Measurements from ENCODE around the gene GRIK3.
"Not testable (repeated sequence)": the region's sequence is repeated elsewhere in the genome, so short reads cannot be mapped to it uniquely, and the experiment has no call there.

The GRIK3 gene

DNA sequence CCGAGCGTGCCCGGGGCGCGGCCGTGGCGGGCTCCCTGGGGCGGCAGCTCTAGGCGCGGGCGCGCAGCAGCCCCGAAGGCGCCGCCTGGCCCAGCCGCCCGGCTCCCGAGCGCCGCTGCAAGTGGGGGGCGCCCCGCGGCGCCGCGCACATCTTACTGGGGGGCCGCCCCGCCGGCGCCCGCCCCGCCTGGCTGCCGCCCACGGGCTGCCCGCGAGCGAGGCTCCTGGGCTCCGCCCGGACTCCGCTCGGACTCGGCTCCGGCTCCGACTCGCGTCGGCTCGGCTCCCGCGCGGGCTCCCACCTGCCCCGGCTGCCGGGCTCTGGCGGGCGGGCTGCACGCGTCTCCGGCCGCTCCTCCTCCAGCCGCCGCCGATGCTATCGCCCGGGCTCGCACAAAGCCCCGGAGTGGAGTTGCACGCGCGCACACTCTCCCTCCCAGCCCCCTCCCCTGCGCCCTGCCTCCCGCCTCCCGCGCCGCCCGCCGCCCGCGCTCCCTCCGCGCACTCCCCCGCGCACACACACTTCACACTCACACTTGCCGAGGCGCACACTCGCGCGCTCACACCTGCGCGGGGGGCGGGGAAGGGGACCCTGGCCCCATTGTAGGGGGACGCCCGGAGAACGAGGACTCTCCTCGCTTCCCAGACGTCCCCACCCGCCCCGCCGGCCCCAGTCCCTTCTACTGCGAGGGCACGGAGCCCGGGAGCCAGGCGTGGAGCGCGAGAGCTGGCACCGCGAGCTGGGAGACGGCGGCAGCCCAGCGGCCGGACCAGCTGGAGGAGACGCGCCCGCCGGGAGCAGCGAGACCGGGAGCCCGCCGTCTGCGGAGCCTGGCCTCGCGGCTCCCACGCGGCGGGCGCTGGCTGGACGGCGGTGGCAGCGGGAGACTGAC lies at the start of gene GRIK3:
GRIK3 (minus strand) TSS at position 395 of the 893 bp plus-strand sequence. CDS start 407 bp downstream, outside the sequence.
- DNase-seq (ENCODE audit: low spot score) = no peak

DNA sequence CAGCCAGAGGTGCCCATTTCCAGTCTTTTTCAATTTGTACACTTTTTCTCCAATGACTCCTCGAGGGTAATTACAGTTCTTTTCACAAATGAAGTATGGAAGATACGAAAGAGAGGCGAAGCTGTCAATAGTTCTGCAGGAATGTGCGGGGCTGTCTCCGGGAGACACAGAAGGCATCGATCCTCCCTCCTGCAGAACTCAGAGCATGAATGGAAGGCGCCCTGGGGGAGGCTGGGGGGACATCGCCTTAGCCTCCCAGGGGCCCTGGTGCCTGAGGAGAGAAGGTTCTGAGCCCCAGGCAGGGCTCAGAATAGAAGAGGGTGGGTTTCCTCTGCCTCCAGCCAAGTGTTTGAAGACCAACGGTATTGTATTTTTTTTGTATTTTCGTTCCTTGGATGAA lies 49.7 kb upstream of the GRIK3 start:
- no peak for DNase-seq (ENCODE audit: low spot score)

DNA sequence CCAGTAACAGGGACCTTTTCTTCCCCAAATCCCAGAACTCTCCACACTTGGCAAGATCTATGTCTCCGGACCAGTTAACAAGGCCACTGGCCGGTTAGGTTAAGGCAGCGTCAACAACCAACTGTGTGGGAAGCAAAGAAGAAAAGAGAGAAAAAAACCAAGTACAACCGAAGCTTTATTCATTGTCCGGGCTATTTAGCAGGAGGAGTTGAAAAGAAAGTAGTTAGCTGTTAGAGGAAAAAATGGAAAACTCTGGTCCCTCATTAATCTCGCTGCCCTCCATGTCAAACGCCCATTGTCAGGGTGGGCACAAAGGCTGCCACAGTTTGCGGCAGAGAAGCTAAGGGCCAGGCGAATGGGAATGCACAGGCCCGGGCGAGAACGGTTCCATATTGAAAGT lies 49.3 kb upstream of the GRIK3 start:
- DNase-seq (ENCODE audit: low spot score) = no peak

DNA sequence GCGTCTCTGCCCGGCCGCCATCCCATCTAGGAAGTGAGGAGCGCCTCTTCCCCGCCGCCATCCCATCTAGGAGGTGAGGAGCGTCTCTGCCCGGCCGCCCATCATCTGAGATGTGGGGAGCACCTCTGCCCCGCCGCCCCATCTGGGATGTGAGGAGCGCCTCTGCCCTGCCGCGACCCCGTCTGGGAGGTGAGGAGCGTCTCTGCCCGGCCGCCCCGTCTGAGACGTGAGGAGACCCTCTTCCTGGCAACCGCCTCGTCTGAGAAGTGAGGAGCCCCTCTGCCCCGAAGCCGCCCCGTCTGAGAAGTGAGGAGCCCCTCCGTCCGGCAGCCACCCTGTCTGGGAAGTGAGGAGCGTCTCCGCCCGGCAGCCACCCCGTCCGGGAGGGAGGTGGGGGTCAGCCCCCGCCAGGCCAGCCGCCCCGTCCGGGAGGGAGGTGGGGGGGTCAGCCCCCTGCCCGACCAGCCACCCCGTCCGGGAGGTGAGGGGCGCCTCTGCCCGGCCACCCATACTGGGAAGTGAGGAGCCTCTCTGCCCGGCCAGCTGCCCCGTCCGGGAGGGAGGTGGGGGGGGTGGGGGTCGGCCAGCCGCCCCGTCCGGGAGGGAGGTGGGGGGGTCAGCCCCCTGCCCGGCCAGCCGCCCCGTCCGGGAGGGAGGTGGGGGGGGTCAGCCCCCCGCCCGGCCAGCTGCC lies 46.1 kb upstream of the GRIK3 start:
- DNase-seq (ENCODE audit: low spot score) = not testable (repeated sequence)

DNA sequence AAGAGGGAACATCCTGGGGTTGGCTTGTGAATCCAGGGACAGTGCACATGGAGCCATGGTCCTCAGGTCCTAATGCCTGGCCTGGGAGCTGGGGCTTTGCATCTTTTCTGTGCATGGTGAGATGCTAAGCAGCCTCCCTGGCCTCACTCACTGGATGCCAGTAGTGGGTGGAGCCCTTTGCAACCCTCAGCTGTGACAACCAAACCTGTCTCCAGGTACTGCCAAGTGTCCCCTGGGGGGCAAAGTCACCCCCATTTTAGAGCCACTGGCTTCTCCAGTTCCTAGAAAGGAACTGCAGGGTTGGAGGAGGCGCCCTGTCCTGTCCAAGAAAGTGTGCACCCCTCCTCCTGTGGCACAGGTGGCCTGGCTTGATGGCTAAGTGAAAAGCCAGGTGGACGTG lies 44.6 kb upstream of the GRIK3 start:
- no peak for DNase-seq (ENCODE audit: low spot score)

DNA sequence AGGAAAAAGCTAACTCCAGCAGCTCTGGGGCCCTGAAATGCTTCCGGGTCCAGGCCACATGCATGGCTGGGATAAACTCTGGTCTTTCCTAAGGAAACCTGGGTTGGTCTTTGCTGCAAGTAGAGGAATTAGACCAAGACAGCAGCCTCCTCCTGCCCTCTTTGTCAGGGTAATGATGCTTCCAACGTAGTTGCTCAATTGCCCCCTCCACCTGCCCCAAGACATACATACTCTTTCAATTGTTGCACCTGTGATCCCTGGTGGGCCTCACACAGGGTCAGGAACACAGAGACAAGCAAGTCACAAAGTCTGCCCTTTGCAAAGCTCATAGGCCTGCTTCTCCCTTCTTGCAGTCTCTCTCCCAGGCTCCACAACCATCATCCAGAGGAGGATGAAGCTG lies 41.9 kb upstream of the GRIK3 start:
- DNase-seq (ENCODE audit: low spot score) = no peak

DNA sequence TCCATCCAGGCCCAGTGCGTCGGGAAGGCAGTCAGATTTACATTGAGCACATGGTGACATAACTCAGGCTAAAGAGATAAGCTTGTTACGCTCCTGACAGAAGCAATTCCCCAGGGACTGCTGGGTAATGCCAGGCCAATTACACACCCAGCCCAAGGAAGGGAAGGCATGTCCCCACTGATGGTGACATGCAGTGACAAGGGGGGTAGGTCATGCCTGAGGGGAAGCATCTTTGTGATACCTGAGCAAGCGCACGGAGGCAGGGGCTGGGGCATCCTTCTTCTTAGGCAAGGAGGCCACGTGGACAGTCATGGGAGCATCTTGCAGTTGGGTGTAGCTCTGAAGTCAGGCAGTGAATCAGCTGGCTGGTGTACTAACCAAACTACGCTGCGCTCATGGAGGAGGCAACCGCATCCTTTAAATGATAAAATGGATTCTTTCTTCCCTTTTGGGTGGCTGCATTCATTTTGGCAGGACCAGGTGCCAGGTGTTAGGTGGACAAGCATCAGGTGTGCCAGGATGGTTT lies 39.6 kb upstream of the GRIK3 start:
- no peak for DNase-seq (ENCODE audit: low spot score)

DNA sequence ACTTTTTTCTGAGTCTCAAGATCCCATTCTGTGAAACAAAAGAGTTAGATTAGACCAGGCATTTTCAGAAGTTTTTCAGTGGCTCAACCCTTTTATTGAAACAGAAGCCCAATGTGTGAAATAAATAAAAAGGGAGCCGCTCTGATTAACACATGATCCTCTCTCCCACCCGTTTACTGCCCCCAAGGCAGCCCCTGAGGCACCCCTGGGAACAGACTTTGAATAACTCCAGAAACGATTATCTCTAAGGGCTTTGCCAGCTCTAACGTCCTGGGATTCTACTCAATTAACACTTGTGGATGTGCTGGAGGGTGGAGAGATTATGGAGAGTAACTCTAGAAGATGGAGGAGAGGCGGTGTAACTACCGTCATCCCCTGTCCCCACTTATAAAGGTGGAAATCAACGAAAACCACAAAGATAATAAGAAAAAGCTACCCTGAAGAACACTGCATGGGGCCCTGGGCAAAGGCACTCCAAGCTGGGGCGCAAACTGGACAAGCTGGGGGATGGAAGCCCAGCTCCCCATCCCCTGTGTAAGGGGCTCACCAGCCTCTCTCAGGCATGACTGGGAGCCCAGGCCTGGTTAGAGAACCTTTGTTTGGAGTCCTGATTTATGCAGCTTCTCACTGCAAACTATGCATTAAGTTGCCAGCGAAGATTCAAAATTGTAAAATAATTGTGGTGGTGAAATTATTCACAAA lies 39.0 kb upstream of the GRIK3 start:
- no peak for DNase-seq (ENCODE audit: low spot score)

DNA sequence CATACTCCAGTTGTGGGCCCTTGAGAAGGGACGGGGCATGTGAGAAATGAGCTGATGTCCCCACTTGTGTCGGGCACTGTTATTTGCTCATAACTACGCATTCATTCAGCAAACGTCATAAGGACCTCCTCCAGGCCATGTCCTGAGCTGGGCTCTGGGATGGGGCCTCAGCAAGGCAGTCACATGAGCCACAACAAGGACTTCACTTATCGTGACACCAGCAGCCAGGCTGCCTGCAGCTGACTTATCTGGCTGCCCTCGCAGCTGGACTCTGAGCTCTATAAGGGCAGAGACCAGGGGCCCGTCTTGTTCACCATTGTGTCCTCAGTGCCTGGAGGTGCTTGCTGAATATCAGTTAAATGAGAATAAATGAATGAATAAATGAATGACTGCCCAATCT lies 37.5 kb upstream of the GRIK3 start:
- DNase-seq (ENCODE audit: low spot score) = no peak

DNA sequence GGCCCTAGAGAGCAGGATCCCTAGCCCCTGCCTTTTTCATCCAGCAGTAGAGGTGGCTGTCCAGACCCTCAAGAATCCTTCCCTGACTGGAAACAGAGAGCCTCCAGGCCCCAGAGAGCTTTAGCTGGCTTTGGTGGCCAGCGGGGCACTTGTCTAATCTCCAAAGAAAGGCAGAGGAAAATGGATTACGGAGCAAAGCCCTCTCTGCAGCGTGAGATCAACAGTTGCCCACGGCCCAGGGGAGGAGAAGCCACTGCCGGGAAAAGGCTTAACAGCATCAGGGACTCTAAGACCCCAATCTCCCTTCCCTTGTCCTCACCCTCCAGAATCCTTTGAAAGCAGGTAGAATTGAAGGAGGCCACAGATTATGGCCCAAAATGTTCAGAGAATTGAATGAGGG lies 35.8 kb upstream of the GRIK3 start:
- no peak for DNase-seq (ENCODE audit: low spot score)

DNA sequence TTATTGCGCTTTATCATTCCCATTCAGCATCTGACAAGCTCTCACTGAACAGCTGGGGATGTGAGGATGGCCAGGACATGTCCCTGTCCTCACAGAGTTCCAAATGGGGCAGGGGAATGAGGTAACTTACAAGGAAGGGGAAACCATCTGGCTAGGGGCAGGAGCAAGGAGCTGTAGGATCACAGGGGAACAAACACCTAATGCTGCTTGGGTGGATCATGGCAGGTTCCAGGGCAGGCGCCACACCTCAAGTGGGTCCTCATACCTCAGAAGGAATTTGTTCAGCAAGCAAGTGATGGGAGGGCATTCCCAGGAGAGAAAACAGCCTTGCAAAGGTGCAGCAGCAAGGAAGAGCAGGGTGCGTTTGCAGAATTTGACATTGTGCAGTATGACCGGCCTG lies 35.1 kb upstream of the GRIK3 start:
- DNase-seq (ENCODE audit: low spot score) = no peak

DNA sequence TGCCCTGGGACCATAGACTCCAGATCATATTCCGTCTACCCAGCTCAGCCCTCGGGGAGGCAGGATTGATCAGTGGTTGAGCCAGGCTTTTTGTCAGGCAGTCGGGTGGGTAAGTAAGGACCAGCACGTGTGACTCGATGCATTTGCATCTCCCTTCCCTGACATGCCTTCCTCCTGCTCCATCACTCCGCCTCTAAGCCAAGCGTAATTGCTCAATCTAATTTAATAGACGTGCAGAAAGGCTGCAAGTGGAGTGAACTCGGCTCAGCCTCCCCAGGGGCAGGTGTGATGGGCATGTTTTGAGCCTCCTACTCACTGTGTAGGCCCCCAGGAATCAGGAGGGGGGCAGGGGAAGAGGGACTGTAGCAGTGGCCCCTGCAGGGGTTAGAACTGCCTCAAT lies 34.6 kb upstream of the GRIK3 start:
- no peak for DNase-seq (ENCODE audit: low spot score)

DNA sequence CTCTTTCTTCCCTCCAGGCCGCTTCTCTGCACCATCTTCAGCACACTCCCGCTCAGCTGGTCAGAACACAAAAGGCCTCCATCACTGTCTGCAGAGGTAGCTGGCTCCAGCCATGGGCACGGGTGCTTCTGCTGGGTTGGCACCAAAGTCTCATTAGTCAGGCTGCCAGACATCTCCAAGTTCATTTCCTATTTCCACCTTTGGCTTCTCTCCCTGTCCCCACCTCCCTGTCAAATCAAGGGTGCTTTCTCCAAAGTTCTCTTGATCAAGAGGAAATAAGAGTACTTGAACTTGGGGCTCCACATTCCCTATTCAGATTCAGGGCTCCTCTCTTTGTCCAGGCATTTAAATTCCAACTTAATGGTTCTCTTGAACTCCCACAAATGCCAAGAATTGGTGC lies 33.9 kb upstream of the GRIK3 start:
- no peak for DNase-seq (ENCODE audit: low spot score)

DNA sequence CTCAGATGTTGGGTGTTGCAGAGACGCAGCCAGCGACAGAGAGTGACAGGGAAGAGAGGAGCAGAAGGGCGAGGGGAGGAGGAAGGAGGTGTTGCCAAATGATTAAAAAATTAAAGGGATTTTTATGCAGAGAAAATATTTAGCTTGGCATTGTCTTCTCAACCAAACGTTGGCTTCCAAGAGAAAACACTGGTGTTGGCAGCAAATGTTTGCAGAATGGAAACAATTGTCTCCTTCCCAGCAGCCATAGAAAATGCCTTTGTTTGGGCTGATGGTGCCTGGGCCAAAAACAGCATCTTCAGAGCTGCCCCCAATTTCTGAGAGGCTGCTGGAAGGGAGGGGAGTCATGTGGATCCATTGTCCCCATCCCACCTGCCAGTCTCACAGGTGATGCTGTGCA lies 29.7 kb upstream of the GRIK3 start:
- no peak for DNase-seq (ENCODE audit: low spot score)

DNA sequence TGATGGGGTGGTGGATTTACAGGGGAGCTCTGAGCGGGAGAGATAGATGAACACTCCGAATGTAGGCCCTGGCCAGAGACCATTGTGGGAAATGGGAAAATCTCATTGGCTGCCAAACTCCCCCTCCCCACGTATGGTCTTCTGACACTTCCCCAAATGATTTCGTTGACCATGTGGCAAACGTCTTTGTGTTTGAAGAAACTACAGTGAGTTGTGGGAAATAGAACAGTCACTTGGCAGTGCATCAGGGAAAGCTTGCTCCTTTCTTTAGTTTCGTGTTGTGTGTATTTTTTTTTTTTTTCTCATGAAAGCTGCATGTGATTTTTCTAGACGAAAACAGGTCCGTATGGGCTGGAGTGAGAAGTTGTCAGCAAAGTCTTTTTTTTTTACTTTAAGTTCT lies 25.0 kb upstream of the GRIK3 start:
- no peak for DNase-seq (ENCODE audit: low spot score)

DNA sequence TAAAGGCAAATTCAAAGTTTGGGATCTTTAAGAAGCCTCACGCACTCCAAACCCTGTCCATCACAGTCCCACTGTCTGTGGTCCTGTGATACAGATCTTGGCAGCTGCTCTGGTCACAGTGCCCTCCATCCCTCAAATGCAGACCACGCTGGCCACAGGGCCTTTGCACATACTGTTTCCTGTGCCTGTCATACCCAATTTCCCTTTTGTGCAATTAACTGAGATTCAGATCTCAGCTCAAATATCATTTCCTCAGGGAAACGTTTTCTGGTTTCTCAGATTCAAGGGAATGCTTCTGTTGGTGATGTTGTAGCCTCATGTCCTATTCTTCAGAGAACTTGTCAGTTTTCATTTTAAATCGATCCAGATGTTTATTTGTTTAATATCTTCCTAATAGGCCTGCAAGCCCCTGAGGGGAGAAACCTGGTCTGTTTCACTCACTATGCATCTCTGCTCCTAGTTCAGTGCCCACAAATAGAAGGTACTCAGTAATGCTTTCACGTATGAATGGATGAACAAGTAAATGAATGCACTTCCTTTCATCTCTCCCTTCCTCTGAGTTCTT lies 24.2 kb upstream of the GRIK3 start:
- DNase-seq (ENCODE audit: low spot score) = no peak

DNA sequence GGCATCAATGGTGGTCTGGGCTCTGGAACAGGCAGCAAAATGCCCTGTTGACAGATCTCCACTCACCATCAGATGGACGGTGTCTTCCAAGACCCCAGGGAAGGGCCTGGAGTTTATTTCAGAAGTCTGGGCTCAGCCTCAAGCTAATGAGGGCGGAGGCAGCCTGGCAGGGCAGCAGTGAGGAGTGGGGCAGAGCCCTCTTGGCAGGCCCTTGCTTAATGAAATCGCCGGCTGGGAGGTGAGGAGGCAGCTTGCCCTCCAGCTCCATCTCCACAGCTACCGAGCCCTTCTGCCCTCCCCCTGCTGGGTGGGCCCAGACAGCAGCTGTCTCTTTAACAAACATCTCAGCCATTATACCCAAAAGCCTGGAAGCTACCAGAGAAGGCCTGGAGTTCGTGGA lies 22.0 kb upstream of the GRIK3 start:
- no peak for DNase-seq (ENCODE audit: low spot score)

DNA sequence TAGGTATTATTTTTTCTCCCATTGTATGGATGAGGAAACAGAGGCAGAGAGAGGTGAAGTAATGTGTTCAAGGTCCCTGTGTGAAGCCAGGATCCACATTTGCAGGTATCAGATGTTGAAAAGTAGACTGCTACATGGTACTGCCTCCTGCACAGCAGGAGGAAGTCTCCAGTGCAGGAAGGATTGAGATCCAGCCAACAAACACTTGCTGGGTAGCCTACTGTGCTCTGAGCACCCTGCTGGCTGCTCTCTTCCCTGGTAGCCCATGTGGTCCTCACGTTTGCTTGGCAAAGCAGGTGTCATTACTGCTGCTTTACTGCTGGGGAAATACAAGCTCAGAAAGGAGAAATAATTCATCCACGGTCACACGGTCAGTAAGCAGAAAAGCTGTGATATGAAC lies 21.3 kb upstream of the GRIK3 start:
- DNase-seq (ENCODE audit: low spot score) = no peak

DNA sequence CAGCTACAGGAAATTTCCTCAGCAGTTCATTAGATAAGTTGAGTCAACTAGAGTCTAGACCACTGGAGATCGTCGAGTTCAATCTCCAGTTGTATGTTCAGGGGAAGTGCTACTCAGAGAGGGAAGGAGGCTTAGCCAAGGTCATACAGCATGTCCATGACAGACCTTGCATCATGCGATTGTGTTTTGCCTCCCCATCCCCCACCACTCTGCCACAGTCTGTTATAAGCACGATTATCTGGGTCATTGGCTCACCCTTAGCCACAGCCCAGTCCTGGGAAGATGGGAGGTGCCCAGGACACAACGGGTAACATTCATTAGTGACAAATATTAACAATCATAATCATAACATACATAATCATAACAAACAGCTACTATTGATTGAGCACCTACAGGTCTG lies 18.9 kb upstream of the GRIK3 start:
- DNase-seq (ENCODE audit: low spot score) = no peak

DNA sequence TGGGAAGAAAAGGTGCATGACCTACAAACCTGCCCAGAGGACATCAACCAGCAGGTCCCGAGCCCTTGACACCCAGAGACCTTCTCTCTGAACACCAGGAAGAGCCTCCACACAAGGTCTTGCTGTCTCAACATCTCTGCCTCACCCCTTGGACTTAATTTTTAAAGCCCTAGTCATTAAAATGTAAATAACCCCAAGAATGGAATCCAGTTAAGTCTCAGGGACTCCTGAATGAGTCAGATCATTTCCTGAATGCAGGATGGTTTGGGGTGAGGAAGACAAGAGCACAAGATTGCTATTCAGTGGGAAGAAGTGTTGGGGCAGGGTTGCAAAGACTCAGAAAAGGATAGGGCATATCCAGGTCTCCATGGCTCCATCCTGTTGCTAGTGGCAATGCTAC lies 17.8 kb upstream of the GRIK3 start:
- no peak for DNase-seq (ENCODE audit: low spot score)

DNA sequence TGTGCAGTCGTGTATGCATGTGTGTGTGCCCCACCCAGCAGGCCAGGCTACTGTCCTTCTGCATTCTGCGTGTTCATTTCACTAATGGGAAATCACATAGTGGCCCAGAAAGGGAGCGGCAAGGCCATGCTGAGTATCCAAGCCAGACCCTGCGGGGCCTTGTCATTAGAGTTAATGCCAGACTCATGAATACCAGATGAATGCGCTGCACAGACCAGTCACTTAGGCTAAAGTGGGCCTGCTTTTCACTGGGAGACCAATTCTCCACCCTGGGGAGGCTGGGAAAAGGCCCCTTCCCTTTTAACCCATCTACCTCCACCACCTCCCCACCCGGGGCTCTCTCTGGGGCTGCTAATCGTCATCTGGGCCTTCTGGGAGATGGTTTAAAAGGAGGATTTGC lies 17.0 kb upstream of the GRIK3 start:
- no peak for DNase-seq (ENCODE audit: low spot score)

DNA sequence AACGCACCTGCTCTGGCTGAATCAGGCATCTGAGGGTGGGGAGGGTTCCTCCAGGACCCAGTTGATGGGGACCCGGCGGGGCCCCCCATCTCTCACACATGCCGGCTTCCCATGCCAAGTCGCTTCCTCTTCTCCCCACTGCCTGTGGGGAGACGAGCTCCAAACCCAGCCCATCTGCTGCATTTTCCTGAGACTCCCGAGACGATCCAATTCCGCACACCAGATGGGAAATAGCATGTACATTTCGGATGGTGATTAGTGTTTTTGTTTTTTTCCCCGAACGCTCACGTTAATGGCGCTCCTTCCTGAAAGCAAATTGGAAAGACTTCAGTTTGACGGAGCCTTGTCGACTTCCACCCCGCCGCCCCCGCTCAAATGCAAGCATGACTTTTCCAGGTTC lies 13.2 kb upstream of the GRIK3 start:
- no peak for DNase-seq (ENCODE audit: low spot score)

All from LoVo (cell line).